HCT116 (cell line): Measurements from ENCODE around the gene TENT5A. TPM values are rescaled to one million over a fixed set of nuclear protein-coding genes. Genes with fewer than 3 reads are reported as not detected.

ENCODE experiments used
- ATAC-seq: fragments of 200-7000 bp; cut with Tn5 transposase; 2 replicates; pipeline ENCODE4 v1.9.1; 2020; ENCODE audit warnings: mild to moderate bottlenecking, moderate library complexity
- BruUV-seq: library from RNA; stranded (reverse); fragments of 400-500 nt; replicated peaks from 2 replicates; lab custom pipeline; 2021; lab: Mats Ljungman, UMichigan
- CTCF ChIA-PET: fragments of 300-600 bp; sonication (Branson Sonifier 250); formaldehyde crosslinking; loops from one replicate; lab custom pipeline; 2021; ENCODE audit warnings: antibody characterized with exemption; lab: Charles Lee
- POLR2A ChIA-PET: fragments of 300-600, 350-600 bp; sonication (Branson Sonifier 250); formaldehyde crosslinking; loops from one replicate; lab custom pipeline; 2021; ENCODE audit warnings: antibody characterized with exemption; lab: Charles Lee
- RAD21 ChIA-PET, 2 experiments: fragments of 300-600 bp; sonication (Branson Sonifier 250); formaldehyde crosslinking; loops; one replicate each; lab custom pipeline; 2023; ENCODE audit warnings: low total read pairs in 2 of 2; ENCODE audit not compliant: uncharacterized antibody in 2 of 2, unreplicated experiment in 2 of 2, low non-redundant PET in 1 of 2; lab: Charles Lee
- DNase-seq: peaks from one replicate; pipeline ENCODE4 v3.0.0-alpha.2; 2010; ENCODE audit warnings: low read depth, low spot score
- H2AFZ ChIP-seq: fragments of 200-600 bp; shearing (Covaris generic), sonication (generic); 2 replicates; pipeline ENCODE4 v1.6.1; 2017; ENCODE audit warnings: low read depth, mixed run types, mixed read lengths, antibody characterized with exemption, low read length; ENCODE audit not compliant: poor library complexity, severe bottlenecking
- H3K27ac ChIP-seq: 2 replicates; pipeline ENCODE4 v1.5.1; 2012; ENCODE audit warnings: low read depth, low read length
- H3K27me3 ChIP-seq: fragments of 200-600 bp; sonication (generic); 2 replicates; pipeline ENCODE4 v1.6.1; 2016; ENCODE audit warnings: mixed run types, low read length, mixed read lengths; ENCODE audit not compliant: insufficient read depth
- H3K36me3 ChIP-seq, 2 experiments: fragments of 200-500 bp in 1 of 2; fragments of 200-600 bp in 1 of 2; sonication (Bioruptor generic) in 1 of 2; sonication (generic) in 1 of 2; 2 replicates each; pipeline versions ENCODE4 v1.5.1 to v1.6.1; 2014 to 2016; ENCODE audit warnings: low read length in 2 of 2, inconsistent platforms in 1 of 2, mixed read lengths in 1 of 2, mixed run types in 1 of 2; ENCODE audit not compliant: insufficient read depth in 2 of 2, control insufficient read depth in 1 of 2
- H3K4me1 ChIP-seq, 2 experiments: fragments of 200-600 bp in 1 of 2; sonication (generic) in 1 of 2; 2 replicates each; pipeline versions ENCODE4 v1.5.1 to v1.6.1; 2012 to 2017; ENCODE audit warnings: low read length in 2 of 2, inconsistent platforms in 1 of 2, mild to moderate bottlenecking in 1 of 2, mixed read lengths in 1 of 2, mixed run types in 1 of 2, moderate library complexity in 1 of 2; ENCODE audit not compliant: insufficient read depth in 2 of 2, control insufficient read depth in 1 of 2
- H3K4me2 ChIP-seq: fragments of 200-600 bp; sonication (generic); 2 replicates; pipeline ENCODE4 v1.6.1; 2017; ENCODE audit warnings: mixed run types, low read length, mixed read lengths
- H3K4me3 ChIP-seq, 2 experiments: fragments of 200-600 bp in 1 of 2; sonication (generic) in 1 of 2; replicated peaks in 1 of 2; 2 replicates each; pipeline ENCODE4 v1.5.1; 2011 to 2016; ENCODE audit warnings: low read length in 2 of 2, control low read depth in 1 of 2, low read depth in 1 of 2, mild to moderate bottlenecking in 1 of 2, mixed read lengths in 1 of 2, mixed run types in 1 of 2
- H3K79me2 ChIP-seq: fragments of 200-600 bp; sonication (generic); 2 replicates; pipeline ENCODE4 v1.6.1; 2017; ENCODE audit warnings: mild to moderate bottlenecking, mixed run types, low read length, moderate library complexity, mixed read lengths; ENCODE audit not compliant: insufficient read depth
- H3K9ac ChIP-seq: fragments of 200-600 bp; sonication (generic); 2 replicates; pipeline ENCODE4 v1.6.1; 2016; ENCODE audit warnings: low read length, mixed read lengths
- H3K9me2 ChIP-seq: fragments of 200-600 bp; sonication (generic), shearing (Covaris generic); 2 replicates; pipeline ENCODE4 v1.6.1; 2017; ENCODE audit warnings: mixed run types, mild to moderate bottlenecking, moderate library complexity; ENCODE audit not compliant: insufficient read depth
- H3K9me3 ChIP-seq, 2 experiments: fragments of 200-500 bp in 1 of 2; fragments of 200-600 bp in 1 of 2; sonication (Bioruptor generic) in 1 of 2; sonication (generic) in 1 of 2; 2 replicates each; pipeline ENCODE4 v1.6.1; 2014 to 2017; ENCODE audit warnings: low read length in 2 of 2, mixed read lengths in 2 of 2, inconsistent platforms in 1 of 2, low read depth in 1 of 2, mild to moderate bottlenecking in 1 of 2, mixed run types in 1 of 2, moderate library complexity in 1 of 2; ENCODE audit not compliant: control insufficient read depth in 1 of 2, insufficient read depth in 1 of 2
- H4K20me1 ChIP-seq: fragments of 200-600 bp; sonication (generic), shearing (Covaris generic); 2 replicates; pipeline ENCODE4 v1.6.1; 2017; ENCODE audit warnings: mixed run types, mild to moderate bottlenecking, moderate library complexity; ENCODE audit not compliant: insufficient read depth
- CBX3 ChIP-seq: IDR thresholded peaks from 2 replicates; pipeline ENCODE4 v1.6.1; 2012; ENCODE audit warnings: low read depth
- CEBPB ChIP-seq: IDR thresholded peaks from 2 replicates; pipeline ENCODE4 v1.6.1; 2012; ENCODE audit warnings: low read depth
- EGR1 ChIP-seq: IDR thresholded peaks from 2 replicates; pipeline ENCODE4 v1.6.1; 2012; ENCODE audit warnings: low read depth
- EZH2 ChIP-seq: fragments of 200-600 bp; sonication (generic); IDR thresholded peaks from 2 replicates; pipeline ENCODE4 v1.6.1; 2017; ENCODE audit warnings: antibody characterized with exemption, mixed run types
- EZH2phosphoT487 ChIP-seq: fragments of 200-600 bp; IDR thresholded peaks from 2 replicates; pipeline ENCODE4 v1.6.1; 2018; ENCODE audit warnings: antibody characterized with exemption, borderline replicate concordance
- POLR2A ChIP-seq: IDR thresholded peaks from 2 replicates; pipeline ENCODE4 v1.7.0; 2011; ENCODE audit warnings: borderline replicate concordance; ENCODE audit not compliant: insufficient read depth, insufficient read length; ENCODE audit errors: extremely low read depth
- POLR2AphosphoS5 ChIP-seq: IDR thresholded peaks from 2 replicates; pipeline ENCODE4 v1.6.1; 2011; ENCODE audit warnings: mild to moderate bottlenecking, low read depth, low read length, moderate library complexity
- SP1 ChIP-seq: IDR thresholded peaks from 2 replicates; pipeline ENCODE4 v1.6.1; 2012; ENCODE audit warnings: low read depth
- SRF ChIP-seq: IDR thresholded peaks from 2 replicates; pipeline ENCODE4 v1.6.1; 2012; ENCODE audit warnings: low read depth
- YY1 ChIP-seq: IDR thresholded peaks from 2 replicates; pipeline ENCODE4 v1.6.1; 2011; ENCODE audit warnings: low read length, low read depth, moderate library complexity, mild to moderate bottlenecking; ENCODE audit not compliant: insufficient replicate concordance; ENCODE audit errors: extremely low read depth
- ZBTB33 ChIP-seq: IDR thresholded peaks from 2 replicates; pipeline ENCODE4 v1.6.1; 2011; ENCODE audit warnings: mild to moderate bottlenecking, low read length, moderate library complexity; ENCODE audit not compliant: insufficient replicate concordance; ENCODE audit errors: extremely low read depth
- ZFX ChIP-seq: fragments of 450-650 bp; IDR thresholded peaks from 2 replicates; pipeline ENCODE4 v1.6.1; 2017
- intact Hi-C: fragments of 100-400 bp; cut with micrococcal nuclease; formaldehyde crosslinking; loops from 2 replicates; pipeline ENCODE4 v1.10.0; 2022
- total RNA-seq: library from RNA; stranded (reverse); gene quantifications from one replicate; pipeline ENCODE4 v1.2.1, GENCODE V29; 2021; ENCODE audit not compliant: unreplicated experiment
- TF ChIP-seq, protein P1 (sequence below): IDR thresholded peaks from 2 replicates; pipeline ENCODE4 v1.6.1; 2012

The TENT5A gene
- total RNA-seq, 1 experiment from 2014 or later = 11.2 TPM

- TF ChIP-seq SRF = no peak
- TF ChIP-seq CEBPB = no peak
- TF ChIP-seq CBX3 = no peak
- no peak for TF ChIP-seq POLR2AphosphoS5
- no peak overlapping the region for H3K4me3 ChIP-seq
- no peaks in the 10 kb centered on the region for H3K27me3 ChIP-seq
- ATAC-seq = no peak
- H3K9me3 ChIP-seq = no peaks in the 10 kb centered on the region
- RAD21 ChIA-PET = no interaction called here
- CTCF ChIA-PET = no interaction called here
- BruUV-seq = no TSS peak
- H3K36me3 ChIP-seq = no peaks in the 10 kb centered on the region
- no peaks in the 10 kb centered on the region for H3K79me2 ChIP-seq
- POLR2A ChIA-PET = no interaction called here
- no peaks in the 10 kb centered on the region for H4K20me1 ChIP-seq
- H3K4me2 ChIP-seq = no peak overlapping the region
- no peak overlapping the region for H3K9ac ChIP-seq
- no peaks in the 10 kb centered on the region for H3K9me2 ChIP-seq
- no peak overlapping the region for H3K27ac ChIP-seq
- DNase-seq = no peak
- H2AFZ ChIP-seq = no peak overlapping the region
- no peaks in the 10 kb centered on the region for H3K4me1 ChIP-seq
- intact Hi-C loops = no loop called here
Observed at GRCh38 chr6:81793821-81794475, 41.5 kb upstream of the TENT5A start.

- CTCF ChIA-PET = no interaction called here
- Histone ChIP-seq H3K9me2 (no peaks in the 10 kb centered on the region), H3K4me3 (no peak overlapping the region), H3K27me3 (no peaks in the 10 kb centered on the region), H4K20me1 (no peaks in the 10 kb centered on the region), H3K27ac (no peak overlapping the region), H3K79me2 (no peaks in the 10 kb centered on the region), H2AFZ (no peak overlapping the region), H3K9me3 (no peaks in the 10 kb centered on the region), H3K36me3 (no peaks in the 10 kb centered on the region), H3K9ac (no peak overlapping the region), H3K4me1 (no peaks in the 10 kb centered on the region), H3K4me2 (no peak overlapping the region)
- RAD21 ChIA-PET = no interaction called here
- ATAC-seq (no peak; the same call in 1 of the 2 replicates), DNase-seq (no peak)
- no TSS peak for BruUV-seq
- POLR2A ChIA-PET = no interaction called here
- intact Hi-C loops = no loop called here
- no peak for TF ChIP-seq SRF
- TF ChIP-seq EZH2 = no peak
- TF ChIP-seq, protein P1, sequence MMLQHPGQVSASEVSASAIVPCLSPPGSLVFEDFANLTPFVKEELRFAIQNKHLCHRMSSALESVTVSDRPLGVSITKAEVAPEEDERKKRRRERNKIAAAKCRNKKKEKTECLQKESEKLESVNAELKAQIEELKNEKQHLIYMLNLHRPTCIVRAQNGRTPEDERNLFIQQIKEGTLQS = no peak
- TF ChIP-seq CBX3 = no peak
- no peak for TF ChIP-seq SP1
- TF ChIP-seq POLR2A = no peak
- no peak for TF ChIP-seq CEBPB
- TF ChIP-seq EGR1 = no peak
- no peak for TF ChIP-seq ZFX
- TF ChIP-seq YY1 = no peak
- TF ChIP-seq ZBTB33 = no peak
- TF ChIP-seq EZH2phosphoT487 = no peak
Observed at GRCh38 chr6:81792826-81793225, 40.3 kb upstream of the TENT5A start.
